ENCODE data around the gene SELENOM. TPM values are rescaled to one million over a fixed set of nuclear protein-coding genes. Genes with fewer than 3 reads are reported as not detected.
"Not testable (repeated sequence)": the region's sequence is repeated elsewhere in the genome, so short reads cannot be mapped to it uniquely, and the experiment has no call there.

The SELENOM gene
- total RNA-seq, 1 donor from 2014 or later = 3.7 TPM

GRCh38 chr22:31077681-31078080 is 29.7 kb downstream of the SELENOM start:
- no peak overlapping the region for H3K4me3 Mint-ChIP-seq (ENCODE audit: low read depth)
- H3K27ac Mint-ChIP-seq = peak overlapping the region; percentile 29
- H3K36me3 Mint-ChIP-seq (ENCODE audit: insufficient read depth) = no peaks in the 10 kb centered on the region
- no peak for DNase-seq (ENCODE audit: low spot score, unreplicated experiment)
- H3K27me3 Mint-ChIP-seq = no peaks in the 10 kb centered on the region
- TF ChIP-seq, protein P1, sequence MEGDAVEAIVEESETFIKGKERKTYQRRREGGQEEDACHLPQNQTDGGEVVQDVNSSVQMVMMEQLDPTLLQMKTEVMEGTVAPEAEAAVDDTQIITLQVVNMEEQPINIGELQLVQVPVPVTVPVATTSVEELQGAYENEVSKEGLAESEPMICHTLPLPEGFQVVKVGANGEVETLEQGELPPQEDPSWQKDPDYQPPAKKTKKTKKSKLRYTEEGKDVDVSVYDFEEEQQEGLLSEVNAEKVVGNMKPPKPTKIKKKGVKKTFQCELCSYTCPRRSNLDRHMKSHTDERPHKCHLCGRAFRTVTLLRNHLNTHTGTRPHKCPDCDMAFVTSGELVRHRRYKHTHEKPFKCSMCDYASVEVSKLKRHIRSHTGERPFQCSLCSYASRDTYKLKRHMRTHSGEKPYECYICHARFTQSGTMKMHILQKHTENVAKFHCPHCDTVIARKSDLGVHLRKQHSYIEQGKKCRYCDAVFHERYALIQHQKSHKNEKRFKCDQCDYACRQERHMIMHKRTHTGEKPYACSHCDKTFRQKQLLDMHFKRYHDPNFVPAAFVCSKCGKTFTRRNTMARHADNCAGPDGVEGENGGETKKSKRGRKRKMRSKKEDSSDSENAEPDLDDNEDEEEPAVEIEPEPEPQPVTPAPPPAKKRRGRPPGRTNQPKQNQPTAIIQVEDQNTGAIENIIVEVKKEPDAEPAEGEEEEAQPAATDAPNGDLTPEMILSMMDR (IDR thresholded peaks at IDR 0.05; ENCODE audit: unreplicated experiment) = no peak
- H3K4me1 Mint-ChIP-seq (ENCODE audit: low read depth) = peaks cover 25% of the 10 kb centered on the region
- H3K9me3 Mint-ChIP-seq (ENCODE audit: low read depth) = no peaks in the 10 kb centered on the region

DNA sequence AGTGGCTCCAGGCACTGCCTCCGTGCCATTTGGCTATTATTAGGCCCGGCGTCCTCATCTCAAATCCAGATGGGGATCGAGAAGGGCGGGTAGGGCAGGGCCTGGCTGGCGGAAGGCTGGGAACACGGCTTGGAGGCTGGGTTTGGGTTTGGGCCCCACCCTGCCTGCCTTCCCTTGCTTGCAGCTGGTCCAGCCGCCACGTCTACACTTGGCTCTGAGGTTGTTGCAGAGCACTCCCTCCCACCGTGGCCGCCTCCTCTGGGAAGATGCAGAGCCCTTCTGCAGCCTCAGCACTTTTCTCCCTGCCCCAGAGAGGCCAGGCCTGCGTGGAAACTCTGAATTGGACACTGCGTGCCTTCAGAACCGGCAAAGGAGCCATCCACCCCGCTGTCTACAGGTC is 31.4 kb downstream of the SELENOM start:
- TF ChIP-seq, protein P1 (IDR thresholded peaks at IDR 0.05; ENCODE audit: unreplicated experiment) = no peak
- peaks cover 14% of the 10 kb centered on the region for H3K4me1 Mint-ChIP-seq (ENCODE audit: low read depth)
- no peak for DNase-seq (ENCODE audit: low spot score, unreplicated experiment)
- no peak overlapping the region for H3K27ac Mint-ChIP-seq
- H3K36me3 Mint-ChIP-seq (ENCODE audit: insufficient read depth) = no peaks in the 10 kb centered on the region
- H3K9me3 Mint-ChIP-seq (ENCODE audit: low read depth) = no peaks in the 10 kb centered on the region
- no peaks in the 10 kb centered on the region for H3K27me3 Mint-ChIP-seq
- H3K4me3 Mint-ChIP-seq (ENCODE audit: low read depth) = no peak overlapping the region

DNA sequence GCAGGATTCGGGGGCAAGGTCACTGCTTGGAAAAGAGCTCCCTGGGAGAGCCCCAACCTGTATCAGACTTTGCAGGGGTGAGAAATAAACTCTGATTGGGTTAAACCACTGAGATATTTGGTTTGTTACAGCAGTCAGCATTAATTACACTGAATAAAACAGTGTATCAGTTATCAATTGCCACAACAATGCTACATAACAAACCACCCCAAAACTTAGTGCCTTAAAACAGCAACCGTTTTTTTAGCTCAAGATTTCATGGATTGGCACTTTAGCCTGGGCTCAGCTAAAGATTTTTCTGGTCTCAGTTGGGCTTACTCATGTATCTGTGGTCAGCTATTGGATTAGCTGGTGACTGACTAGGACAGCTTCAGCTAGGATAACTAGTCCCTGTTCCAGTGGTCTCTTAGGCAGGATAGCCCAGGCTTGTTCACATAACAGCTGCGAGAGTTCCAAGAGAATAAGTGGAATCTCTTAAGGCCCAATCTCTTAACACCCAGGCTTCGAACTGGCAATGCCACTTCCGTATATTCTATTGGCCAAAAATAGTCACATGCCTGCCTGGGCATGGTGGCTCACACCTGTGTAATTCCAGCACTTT is 33.7 kb downstream of the SELENOM start:
- H3K9me3 Mint-ChIP-seq (ENCODE audit: low read depth); H3K36me3 Mint-ChIP-seq (ENCODE audit: insufficient read depth); H3K27ac Mint-ChIP-seq; H3K27me3 Mint-ChIP-seq; H3K4me1 Mint-ChIP-seq (ENCODE audit: low read depth); H3K4me3 Mint-ChIP-seq (ENCODE audit: low read depth); DNase-seq (ENCODE audit: low spot score, unreplicated experiment): not testable (repeated sequence)

- not testable (repeated sequence) for DNase-seq (ENCODE audit: low spot score, unreplicated experiment); H3K36me3 Mint-ChIP-seq (ENCODE audit: insufficient read depth); H3K4me3 Mint-ChIP-seq (ENCODE audit: low read depth); H3K9me3 Mint-ChIP-seq (ENCODE audit: low read depth); H3K4me1 Mint-ChIP-seq (ENCODE audit: low read depth); H3K27ac Mint-ChIP-seq; H3K27me3 Mint-ChIP-seq
These were observed 34.2 kb downstream of the SELENOM start for GRCh38 chr22:31073125-31073524.

DNA sequence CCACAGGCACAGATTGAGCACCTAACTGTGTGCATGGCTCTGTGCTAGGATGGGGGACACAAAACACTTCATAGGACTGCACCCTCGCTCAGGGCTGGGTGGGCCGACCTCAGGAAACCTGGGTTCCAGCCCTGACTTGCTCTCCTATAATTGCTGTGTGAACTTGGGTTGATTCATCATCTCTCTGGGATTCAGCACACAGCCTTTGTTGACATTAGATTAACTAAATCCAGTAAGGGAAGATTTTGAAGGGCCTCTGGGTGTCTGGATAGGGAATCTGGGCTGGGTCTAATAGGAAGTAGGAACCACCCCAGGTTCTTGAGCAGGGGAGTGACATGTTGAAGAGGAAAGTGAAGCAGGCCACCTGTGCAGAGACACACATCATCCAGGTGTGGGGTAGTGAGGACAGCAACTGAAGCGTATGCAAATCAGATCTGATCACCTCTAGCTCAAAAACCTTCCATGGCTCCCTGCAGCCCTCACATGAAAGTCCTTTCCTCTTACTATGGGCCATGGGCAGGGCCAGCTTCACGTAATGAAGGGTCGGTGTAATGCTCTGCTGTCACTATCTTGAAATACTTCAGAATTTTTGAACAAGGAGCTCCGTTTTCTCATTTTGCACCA is 37.6 kb downstream of the SELENOM start:
- H3K27ac Mint-ChIP-seq; H3K4me3 Mint-ChIP-seq (ENCODE audit: low read depth); H3K4me1 Mint-ChIP-seq (ENCODE audit: low read depth); H3K27me3 Mint-ChIP-seq; H3K9me3 Mint-ChIP-seq (ENCODE audit: low read depth); H3K36me3 Mint-ChIP-seq (ENCODE audit: insufficient read depth); DNase-seq (ENCODE audit: low spot score, unreplicated experiment): not testable (repeated sequence)

- H3K27me3 Mint-ChIP-seq = no peaks in the 10 kb centered on the region
- no peak overlapping the region for H3K27ac Mint-ChIP-seq
- no peaks in the 10 kb centered on the region for H3K36me3 Mint-ChIP-seq (ENCODE audit: insufficient read depth)
- peaks cover 5% of the 10 kb centered on the region for H3K4me1 Mint-ChIP-seq (ENCODE audit: low read depth)
- TF ChIP-seq, protein P1 (IDR thresholded peaks at IDR 0.05; ENCODE audit: unreplicated experiment) = no peak
- H3K9me3 Mint-ChIP-seq (ENCODE audit: low read depth) = peaks cover 2% of the 10 kb centered on the region
- no peak overlapping the region for H3K4me3 Mint-ChIP-seq (ENCODE audit: low read depth)
- DNase-seq (ENCODE audit: low spot score, unreplicated experiment) = no peak
These were observed 38.4 kb downstream of the SELENOM start for GRCh38 chr22:31068970-31069369.

DNA sequence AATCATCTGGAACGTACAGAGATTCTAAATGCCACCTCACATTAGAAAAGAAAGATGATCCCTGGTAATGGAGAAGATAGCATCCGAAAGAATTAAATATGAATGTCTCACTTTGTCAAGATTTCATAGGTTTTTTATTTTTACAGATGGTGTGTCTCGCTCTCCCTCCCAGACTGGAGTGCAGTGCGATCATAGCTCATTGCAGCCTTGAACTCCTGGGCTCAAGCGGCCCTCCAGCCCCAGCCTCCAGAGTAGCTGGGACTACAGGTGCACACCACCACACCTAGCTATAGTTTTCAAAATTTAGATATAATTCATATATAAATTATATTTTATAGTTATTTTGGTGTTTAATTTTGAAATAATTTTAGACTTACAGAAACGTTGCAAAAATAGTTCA is 43.0 kb downstream of the SELENOM start:
- Mint-ChIP-seq H3K4me1 (ENCODE audit: low read depth) (peaks cover 5% of the 10 kb centered on the region), H3K27me3 (no peaks in the 10 kb centered on the region), H3K4me3 (ENCODE audit: low read depth) (no peak overlapping the region), H3K36me3 (ENCODE audit: insufficient read depth) (no peaks in the 10 kb centered on the region), H3K27ac (no peak overlapping the region), H3K9me3 (ENCODE audit: low read depth) (peaks cover 6% of the 10 kb centered on the region)
- DNase-seq (ENCODE audit: low spot score, unreplicated experiment) = no peak
- TF ChIP-seq, protein P1 (IDR thresholded peaks at IDR 0.05; ENCODE audit: unreplicated experiment) = no peak

All from progenitor cell of endocrine pancreas (in vitro differentiated cells).